Measurements from ENCODE around the gene UBASH3A.

The UBASH3A gene

DNA sequence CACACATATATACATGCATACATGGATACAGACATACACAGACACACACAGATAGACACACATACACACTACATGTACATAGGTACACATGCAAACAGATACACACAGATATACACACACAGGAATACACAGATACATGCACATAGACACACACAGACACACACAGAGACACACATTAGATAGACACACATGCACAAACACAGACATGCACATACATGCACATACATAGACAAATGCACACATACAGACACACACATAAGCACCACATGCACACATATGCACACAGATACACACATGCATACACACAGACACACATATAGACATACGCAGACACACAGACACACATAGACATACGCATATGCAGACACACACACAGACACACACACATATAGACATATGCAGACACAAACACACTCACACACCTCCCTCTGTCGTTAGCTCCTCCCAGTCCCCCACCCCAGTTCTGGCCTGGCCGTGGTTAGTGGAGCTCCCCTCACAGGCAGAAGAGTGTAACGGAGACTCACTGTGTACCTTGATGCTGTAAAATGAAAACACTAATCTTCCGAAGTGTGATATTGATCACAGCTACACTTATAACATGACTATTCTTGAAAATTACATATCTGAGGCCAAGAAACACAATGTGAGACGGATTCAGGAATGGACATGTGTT is 7.6 kb downstream of the UBASH3A start:
- TF ChIP-seq, protein P1, sequence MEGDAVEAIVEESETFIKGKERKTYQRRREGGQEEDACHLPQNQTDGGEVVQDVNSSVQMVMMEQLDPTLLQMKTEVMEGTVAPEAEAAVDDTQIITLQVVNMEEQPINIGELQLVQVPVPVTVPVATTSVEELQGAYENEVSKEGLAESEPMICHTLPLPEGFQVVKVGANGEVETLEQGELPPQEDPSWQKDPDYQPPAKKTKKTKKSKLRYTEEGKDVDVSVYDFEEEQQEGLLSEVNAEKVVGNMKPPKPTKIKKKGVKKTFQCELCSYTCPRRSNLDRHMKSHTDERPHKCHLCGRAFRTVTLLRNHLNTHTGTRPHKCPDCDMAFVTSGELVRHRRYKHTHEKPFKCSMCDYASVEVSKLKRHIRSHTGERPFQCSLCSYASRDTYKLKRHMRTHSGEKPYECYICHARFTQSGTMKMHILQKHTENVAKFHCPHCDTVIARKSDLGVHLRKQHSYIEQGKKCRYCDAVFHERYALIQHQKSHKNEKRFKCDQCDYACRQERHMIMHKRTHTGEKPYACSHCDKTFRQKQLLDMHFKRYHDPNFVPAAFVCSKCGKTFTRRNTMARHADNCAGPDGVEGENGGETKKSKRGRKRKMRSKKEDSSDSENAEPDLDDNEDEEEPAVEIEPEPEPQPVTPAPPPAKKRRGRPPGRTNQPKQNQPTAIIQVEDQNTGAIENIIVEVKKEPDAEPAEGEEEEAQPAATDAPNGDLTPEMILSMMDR (IDR thresholded peaks at IDR 0.05; ENCODE audit: low read depth, low read length), result no peak
- H3K4me3 ChIP-seq (ENCODE audit: low read depth, low read length), result no peak overlapping the region
- no peak for DNase-seq (ENCODE audit: low read depth, low spot score)
- in situ Hi-C loops (cut with HindIII; ENCODE audit: low sequenced_read_pairs), result no loop called here

DNA sequence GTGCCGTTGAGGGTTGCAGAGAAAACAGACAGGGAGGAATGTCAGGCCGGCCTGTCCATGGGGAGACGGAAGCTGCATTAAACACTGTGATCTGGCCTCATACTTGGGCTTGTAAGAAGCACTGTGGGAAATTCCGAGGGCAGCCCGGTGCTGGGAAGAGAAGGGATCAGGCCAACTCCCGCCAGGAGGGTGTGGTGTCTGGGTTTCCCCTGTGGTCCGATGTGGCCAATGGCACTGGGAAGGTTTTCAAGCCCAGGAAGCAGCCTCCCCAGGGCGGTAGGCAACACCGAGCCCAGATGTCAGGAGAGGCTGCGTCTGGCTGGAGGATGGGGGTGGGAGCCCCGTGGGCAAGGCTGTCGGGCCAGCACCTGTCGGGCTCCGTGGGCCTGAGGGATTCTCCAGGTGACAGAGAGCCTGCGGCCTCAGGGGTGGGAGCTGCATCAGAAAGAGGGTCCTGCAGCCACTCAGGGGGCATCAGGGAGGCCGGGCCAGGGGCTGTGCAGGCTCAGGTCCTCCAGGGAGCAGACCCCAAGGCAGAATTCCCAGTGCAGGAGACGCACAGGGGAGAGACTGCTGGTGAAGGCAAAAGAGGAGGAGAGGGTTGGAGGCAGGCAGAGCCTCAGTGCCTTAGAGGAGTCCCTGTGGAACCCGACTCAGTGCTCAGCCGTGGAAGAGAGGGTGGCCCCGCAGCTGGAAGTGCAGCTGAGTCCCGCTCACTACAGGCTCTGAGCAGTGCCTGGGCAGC is 8.4 kb downstream of the UBASH3A start:
- H3K4me3 ChIP-seq (ENCODE audit: low read depth, low read length), result no peak overlapping the region
- TF ChIP-seq, protein P1 (IDR thresholded peaks at IDR 0.05; ENCODE audit: low read depth, low read length), result no peak
- in situ Hi-C loops (cut with HindIII; ENCODE audit: low sequenced_read_pairs), result no loop called here
- peak; percentile 5 for DNase-seq (ENCODE audit: low read depth, low spot score)

DNA sequence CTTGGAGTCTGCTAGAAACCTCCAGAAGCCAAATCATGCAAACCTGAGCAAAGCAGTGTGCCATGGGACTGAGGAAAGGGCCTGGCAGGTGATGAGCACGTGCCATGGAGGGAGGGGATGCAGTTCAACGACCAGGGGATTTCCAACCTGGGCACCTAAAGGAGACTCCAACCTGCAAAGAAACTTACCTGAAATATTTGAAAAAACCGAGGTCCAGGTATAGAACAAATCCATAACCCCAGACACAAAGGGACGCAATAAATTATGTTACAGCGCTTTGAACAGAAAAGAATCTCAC is 8.9 kb downstream of the UBASH3A start:
- DNase-seq (ENCODE audit: low read depth, low spot score), result no peak
- no peak overlapping the region for H3K4me3 ChIP-seq (ENCODE audit: low read depth, low read length)
- in situ Hi-C loops (cut with HindIII; ENCODE audit: low sequenced_read_pairs), result no loop called here
- TF ChIP-seq, protein P1 (IDR thresholded peaks at IDR 0.05; ENCODE audit: low read depth, low read length), result no peak

DNA sequence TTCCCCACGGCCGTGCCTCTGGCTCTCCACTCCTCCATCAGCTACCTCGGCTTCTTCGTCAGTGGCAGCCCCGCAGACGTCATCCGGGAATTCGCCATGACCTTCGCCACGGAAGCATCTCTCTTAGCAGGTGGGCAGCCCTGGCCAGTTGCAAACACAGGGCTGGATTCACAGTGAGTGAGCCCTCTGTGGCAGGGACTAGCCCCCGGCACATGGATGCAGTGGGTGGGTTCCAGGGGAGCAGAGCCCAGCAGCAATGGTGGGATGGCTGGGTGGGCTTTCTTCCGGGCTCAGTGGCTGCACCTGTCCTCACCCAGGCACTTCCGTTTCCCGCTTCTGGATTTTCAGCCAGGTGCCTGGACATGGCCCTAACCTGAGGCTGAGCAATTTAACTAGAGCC is 9.4 kb downstream of the UBASH3A start:
- in situ Hi-C loops (cut with HindIII; ENCODE audit: low sequenced_read_pairs), result no loop called here
- TF ChIP-seq, protein P1 (IDR thresholded peaks at IDR 0.05; ENCODE audit: low read depth, low read length), result no peak
- no peak for DNase-seq (ENCODE audit: low read depth, low spot score)
- H3K4me3 ChIP-seq (ENCODE audit: low read depth, low read length), result no peak overlapping the region

DNA sequence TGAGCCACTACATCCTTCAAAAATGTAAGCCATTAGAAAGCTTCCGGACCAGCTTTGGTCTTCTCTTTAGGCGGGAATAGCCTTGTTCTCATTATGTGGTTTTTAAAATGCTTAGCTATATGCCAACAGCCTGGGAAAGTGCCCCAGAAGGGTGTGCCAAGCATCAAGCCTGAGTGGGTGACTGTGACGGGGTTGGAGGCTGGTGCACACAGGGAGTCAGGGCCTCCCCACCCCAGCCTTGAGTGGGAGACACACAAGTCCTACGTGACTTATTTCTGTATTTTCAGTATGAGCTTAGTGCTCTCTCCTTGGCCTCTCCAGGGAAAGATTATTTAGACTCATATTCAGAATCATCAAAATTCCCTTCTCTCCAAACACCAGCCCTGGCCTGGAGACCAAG is 9.8 kb downstream of the UBASH3A start:
- no peak for DNase-seq (ENCODE audit: low read depth, low spot score)
- TF ChIP-seq, protein P1 (IDR thresholded peaks at IDR 0.05; ENCODE audit: low read depth, low read length), result no peak
- in situ Hi-C loops (cut with HindIII; ENCODE audit: low sequenced_read_pairs), result no loop called here
- no peak overlapping the region for H3K4me3 ChIP-seq (ENCODE audit: low read depth, low read length)

DNA sequence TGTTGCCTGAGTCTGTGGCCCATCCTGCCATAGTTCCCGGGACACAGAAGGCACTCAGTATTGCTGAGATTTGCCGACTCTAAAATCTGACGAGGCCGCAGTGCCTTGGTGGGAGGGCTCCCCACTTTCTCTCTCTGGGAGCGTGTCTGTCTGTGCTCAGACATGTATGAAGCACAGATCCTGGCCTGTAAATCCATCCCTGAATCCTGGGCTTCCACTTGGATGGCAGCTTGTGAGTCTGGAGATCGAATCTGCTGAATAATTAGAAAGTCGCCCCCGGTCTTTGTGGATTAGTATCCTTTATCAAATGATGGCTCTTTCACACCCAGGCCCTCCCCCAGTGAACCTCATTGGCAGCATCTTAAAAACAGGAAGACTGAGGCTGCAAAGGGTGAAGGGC is 10.4 kb downstream of the UBASH3A start:
- in situ Hi-C loops (cut with HindIII; ENCODE audit: low sequenced_read_pairs), result no loop called here

More for the DNA sequence above, 10.4 kb downstream of the UBASH3A start:
- H3K4me3 ChIP-seq (ENCODE audit: low read depth, low read length), result no peak overlapping the region
- TF ChIP-seq, protein P1 (IDR thresholded peaks at IDR 0.05; ENCODE audit: low read depth, low read length), result no peak
- no peak for DNase-seq (ENCODE audit: low read depth, low spot score)

All from astrocyte of the spinal cord (primary cell).